DOHH2 (cell line): ENCODE measurements around the gene FAM209A.

Experiments used
- H3F3A ChIP-seq: fragments of 200-600 bp; sonication (generic), shearing (Covaris generic); 2 replicates; pipeline ENCODE4 v1.6.0; 2016; ENCODE audit warnings: antibody characterized with exemption, mild to moderate bottlenecking; ENCODE audit not compliant: control insufficient read depth, insufficient read depth
- H3K27ac ChIP-seq: fragments of 200-600 bp; sonication (generic); 2 replicates; pipeline ENCODE4 v1.5.1; 2014; ENCODE audit warnings: low read depth, mild to moderate bottlenecking, low read length, moderate library complexity
- H3K27me3 ChIP-seq: fragments of 200-600 bp; sonication (generic); 2 replicates; pipeline ENCODE4 v1.6.1; 2014; ENCODE audit warnings: mild to moderate bottlenecking, low read length, mixed read lengths; ENCODE audit not compliant: control insufficient read depth
- H3K36me3 ChIP-seq: fragments of 200-600 bp; sonication (generic); 2 replicates; pipeline ENCODE4 v1.6.1; 2014; ENCODE audit warnings: mild to moderate bottlenecking, low read length, moderate library complexity, mixed read lengths; ENCODE audit not compliant: control insufficient read depth
- H3K4me1 ChIP-seq: fragments of 200-600 bp; sonication (generic); 2 replicates; pipeline ENCODE4 v1.6.1; 2014; ENCODE audit warnings: mild to moderate bottlenecking, low read length, mixed read lengths; ENCODE audit not compliant: control insufficient read depth
- H3K4me2 ChIP-seq: fragments of 200-600 bp; sonication (generic); 2 replicates; pipeline ENCODE4 v1.6.0; 2014; ENCODE audit warnings: mild to moderate bottlenecking, low read length, moderate library complexity
- H3K4me3 ChIP-seq: fragments of 200-600 bp; sonication (generic); 2 replicates; pipeline ENCODE4 v1.5.1; 2014; ENCODE audit warnings: mild to moderate bottlenecking, low read length, mixed read lengths
- H3K79me2 ChIP-seq: fragments of 200-600 bp; sonication (generic); 2 replicates; pipeline ENCODE4 v1.6.1; 2014; ENCODE audit warnings: mild to moderate bottlenecking, low read length, mixed read lengths; ENCODE audit not compliant: control insufficient read depth
- H3K9me2 ChIP-seq: fragments of 200-600 bp; sonication (generic); replicated peaks from 2 replicates; pipeline ENCODE4 v1.6.1; 2014; ENCODE audit warnings: mild to moderate bottlenecking, low read length, mixed read lengths; ENCODE audit not compliant: control insufficient read depth
- H3K9me3 ChIP-seq: fragments of 200-600 bp; sonication (generic); 2 replicates; pipeline ENCODE4 v1.6.1; 2014; ENCODE audit warnings: antibody characterized with exemption, low read length, mixed read lengths; ENCODE audit not compliant: control insufficient read depth, insufficient read depth
- H4K20me1 ChIP-seq: fragments of 200-600 bp; sonication (generic); 2 replicates; pipeline ENCODE4 v1.6.0; 2014; ENCODE audit warnings: low read depth, mild to moderate bottlenecking, antibody characterized with exemption, low read length, moderate library complexity; ENCODE audit not compliant: control insufficient read depth, insufficient read depth
- EZH2phosphoT487 ChIP-seq: fragments of 200-600 bp; sonication (generic); IDR thresholded peaks from 2 replicates; pipeline ENCODE4 v1.6.1; 2017; ENCODE audit warnings: borderline replicate concordance, mild to moderate bottlenecking, antibody characterized with exemption, low read length, moderate library complexity, mixed read lengths
- TF ChIP-seq, protein P1 (sequence below): fragments of 200-600 bp; sonication (generic); IDR thresholded peaks from one replicate; pipeline ENCODE4 v1.5.1; 2014; ENCODE audit warnings: antibody characterized with exemption, mild to moderate bottlenecking, low read depth, low read length; ENCODE audit not compliant: poor library complexity, severe bottlenecking

FAM209A gene

DNA sequence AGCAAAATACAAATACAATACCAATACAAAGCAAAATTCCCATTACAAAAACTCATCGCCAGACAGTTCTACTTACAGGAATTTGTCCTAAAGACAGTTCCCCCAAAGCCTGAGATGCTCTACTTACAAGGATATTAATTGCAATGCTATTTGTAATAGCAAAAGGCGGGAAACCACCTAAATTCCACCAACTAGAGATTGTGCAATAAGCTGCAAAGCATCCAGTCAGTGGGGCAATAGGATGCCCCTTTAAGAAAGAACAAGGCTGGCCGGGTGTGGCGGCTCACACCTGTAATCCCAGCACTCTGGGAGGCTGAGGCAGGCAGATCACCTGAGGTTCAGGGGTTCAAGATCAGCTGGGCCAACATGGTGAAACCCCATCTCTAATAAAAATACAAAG is 47.6 kb downstream of the FAM209A start:
- Histone ChIP-seq H3F3A (no peaks in the 10 kb centered on the region), H3K4me1 (no peaks in the 10 kb centered on the region), H4K20me1 (no peaks in the 10 kb centered on the region), H3K79me2 (no peaks in the 10 kb centered on the region), H3K4me3 (no peak overlapping the region), H3K27ac (no peak overlapping the region), H3K9me2 (no peaks in the 10 kb centered on the region), H3K9me3 (no peaks in the 10 kb centered on the region), H3K4me2 (no peak overlapping the region), H3K27me3 (no peaks in the 10 kb centered on the region), H3K36me3 (no peaks in the 10 kb centered on the region)
- TF ChIP-seq, protein P1, sequence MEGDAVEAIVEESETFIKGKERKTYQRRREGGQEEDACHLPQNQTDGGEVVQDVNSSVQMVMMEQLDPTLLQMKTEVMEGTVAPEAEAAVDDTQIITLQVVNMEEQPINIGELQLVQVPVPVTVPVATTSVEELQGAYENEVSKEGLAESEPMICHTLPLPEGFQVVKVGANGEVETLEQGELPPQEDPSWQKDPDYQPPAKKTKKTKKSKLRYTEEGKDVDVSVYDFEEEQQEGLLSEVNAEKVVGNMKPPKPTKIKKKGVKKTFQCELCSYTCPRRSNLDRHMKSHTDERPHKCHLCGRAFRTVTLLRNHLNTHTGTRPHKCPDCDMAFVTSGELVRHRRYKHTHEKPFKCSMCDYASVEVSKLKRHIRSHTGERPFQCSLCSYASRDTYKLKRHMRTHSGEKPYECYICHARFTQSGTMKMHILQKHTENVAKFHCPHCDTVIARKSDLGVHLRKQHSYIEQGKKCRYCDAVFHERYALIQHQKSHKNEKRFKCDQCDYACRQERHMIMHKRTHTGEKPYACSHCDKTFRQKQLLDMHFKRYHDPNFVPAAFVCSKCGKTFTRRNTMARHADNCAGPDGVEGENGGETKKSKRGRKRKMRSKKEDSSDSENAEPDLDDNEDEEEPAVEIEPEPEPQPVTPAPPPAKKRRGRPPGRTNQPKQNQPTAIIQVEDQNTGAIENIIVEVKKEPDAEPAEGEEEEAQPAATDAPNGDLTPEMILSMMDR, result no peak
- TF ChIP-seq EZH2phosphoT487, result no peak

DNA sequence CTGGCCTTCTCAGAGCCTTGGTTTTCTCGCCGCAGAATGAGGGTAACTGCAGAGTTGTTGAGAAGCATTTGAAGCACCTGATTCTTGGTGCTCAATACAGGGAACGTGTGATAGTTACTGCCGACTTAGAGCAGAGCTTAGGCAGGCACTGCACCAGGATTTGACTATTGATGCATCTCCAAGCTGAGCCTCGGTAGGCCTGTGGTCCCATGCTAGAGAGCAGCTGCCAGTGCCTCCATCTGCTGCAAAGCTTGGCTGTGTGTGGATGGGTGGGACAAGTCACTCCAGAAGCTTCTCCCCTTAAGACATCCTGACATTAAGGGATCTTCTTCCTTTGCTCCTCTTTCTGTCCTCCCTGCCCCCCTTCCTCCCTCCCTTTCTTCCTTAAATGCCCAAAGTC is 49.4 kb downstream of the FAM209A start:
- no peak overlapping the region for H3K27ac ChIP-seq
- no peak overlapping the region for H3K4me2 ChIP-seq
- H3K27me3 ChIP-seq, result no peaks in the 10 kb centered on the region

DNA sequence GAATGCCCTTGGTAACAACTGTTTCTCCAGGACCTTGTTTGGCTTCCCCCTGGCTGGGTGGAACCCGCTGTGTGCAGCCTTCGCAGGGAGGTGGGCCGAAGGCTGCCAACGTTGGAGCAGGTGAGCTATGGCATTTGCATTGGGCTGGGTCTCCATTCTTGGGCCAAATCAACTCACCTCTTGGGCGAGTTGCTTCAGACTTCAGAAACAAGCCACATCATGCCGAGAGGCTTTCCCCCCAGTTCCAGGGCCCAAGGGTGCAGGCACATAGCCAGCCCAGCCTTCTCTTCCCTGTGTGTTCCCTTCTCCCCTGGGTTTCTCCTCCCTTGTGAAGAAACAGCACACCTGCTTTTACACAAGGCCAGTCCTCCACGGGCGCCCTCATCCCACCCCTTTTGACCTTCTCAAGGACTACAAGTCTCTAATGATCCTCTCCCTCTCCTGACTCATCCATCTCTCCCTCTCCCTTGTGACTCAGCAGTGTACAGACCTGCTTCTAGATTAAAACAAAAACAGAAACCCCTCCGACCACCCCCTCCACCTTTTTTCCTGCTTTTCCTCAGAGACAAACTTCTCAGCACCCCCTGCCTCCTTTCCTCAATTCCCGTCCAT is 50.1 kb downstream of the FAM209A start:
- Histone ChIP-seq H3K4me2 (no peak overlapping the region), H3K9me3 (no peaks in the 10 kb centered on the region), H3K4me1 (no peaks in the 10 kb centered on the region), H3K27me3 (no peaks in the 10 kb centered on the region), H3K4me3 (no peak overlapping the region), H3K27ac (no peak overlapping the region), H3F3A (no peaks in the 10 kb centered on the region), H3K79me2 (no peaks in the 10 kb centered on the region), H4K20me1 (no peaks in the 10 kb centered on the region), H3K36me3 (no peaks in the 10 kb centered on the region), H3K9me2 (no peaks in the 10 kb centered on the region)
- TF ChIP-seq EZH2phosphoT487, result no peak
- TF ChIP-seq, protein P1, result no peak

More for the DNA sequence above, 49.4 kb downstream of the FAM209A start:
- H3F3A ChIP-seq, result no peaks in the 10 kb centered on the region
- H3K4me3 ChIP-seq, result no peak overlapping the region
- H3K79me2 ChIP-seq, result no peaks in the 10 kb centered on the region
- no peaks in the 10 kb centered on the region for H3K4me1 ChIP-seq
- no peaks in the 10 kb centered on the region for H4K20me1 ChIP-seq
- no peaks in the 10 kb centered on the region for H3K36me3 ChIP-seq
- no peaks in the 10 kb centered on the region for H3K9me2 ChIP-seq
- H3K9me3 ChIP-seq, result no peaks in the 10 kb centered on the region
- TF ChIP-seq EZH2phosphoT487, result no peak
- TF ChIP-seq, protein P1, result no peak

DNA sequence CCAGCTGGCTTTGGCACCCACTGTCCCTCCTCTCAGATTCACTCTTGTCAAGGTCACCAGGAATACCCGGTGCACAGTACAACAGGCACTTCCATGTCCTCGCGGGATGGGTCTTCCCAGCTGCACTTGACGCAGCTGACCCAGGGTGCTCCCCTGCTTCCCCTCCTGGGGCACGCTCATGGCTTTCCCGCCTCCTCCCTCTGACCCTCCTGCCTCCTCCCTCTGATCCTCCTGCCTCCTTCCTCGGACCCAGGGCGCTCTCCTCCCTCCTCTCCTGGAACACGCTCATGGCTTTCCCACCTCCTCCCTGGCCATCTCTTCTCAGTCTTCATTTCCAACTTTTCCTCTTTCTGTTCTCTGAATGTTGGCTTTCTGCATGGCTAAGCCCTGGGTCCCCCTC is 50.6 kb downstream of the FAM209A start:
- H3K9me2 ChIP-seq, result no peaks in the 10 kb centered on the region
- no peak overlapping the region for H3K4me3 ChIP-seq
- H3F3A ChIP-seq, result no peaks in the 10 kb centered on the region
- H3K79me2 ChIP-seq, result no peaks in the 10 kb centered on the region
- no peaks in the 10 kb centered on the region for H4K20me1 ChIP-seq
- no peaks in the 10 kb centered on the region for H3K36me3 ChIP-seq
- H3K9me3 ChIP-seq, result no peaks in the 10 kb centered on the region
- no peaks in the 10 kb centered on the region for H3K4me1 ChIP-seq
- no peak overlapping the region for H3K27ac ChIP-seq
- H3K27me3 ChIP-seq, result no peaks in the 10 kb centered on the region
- H3K4me2 ChIP-seq, result no peak overlapping the region
- TF ChIP-seq, protein P1, result no peak
- no peak for TF ChIP-seq EZH2phosphoT487
